ENCODE data around the gene CTBS.
A peak's percentile ranks its signal among the peaks of the same experiment; 100 is the strongest.
"Not testable (repeated sequence)": the region's sequence is repeated elsewhere in the genome, so short reads cannot be mapped to it uniquely, and the experiment has no call there.

CTBS gene, protein sequence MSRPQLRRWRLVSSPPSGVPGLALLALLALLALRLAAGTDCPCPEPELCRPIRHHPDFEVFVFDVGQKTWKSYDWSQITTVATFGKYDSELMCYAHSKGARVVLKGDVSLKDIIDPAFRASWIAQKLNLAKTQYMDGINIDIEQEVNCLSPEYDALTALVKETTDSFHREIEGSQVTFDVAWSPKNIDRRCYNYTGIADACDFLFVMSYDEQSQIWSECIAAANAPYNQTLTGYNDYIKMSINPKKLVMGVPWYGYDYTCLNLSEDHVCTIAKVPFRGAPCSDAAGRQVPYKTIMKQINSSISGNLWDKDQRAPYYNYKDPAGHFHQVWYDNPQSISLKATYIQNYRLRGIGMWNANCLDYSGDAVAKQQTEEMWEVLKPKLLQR

GRCh38 chr1:84573967-84574842 is at the start of gene CTBS:
Gene CTBS (minus strand): TSS chr1:84574440. CDS start chr1:84574415, 25 bp downstream.
- DNase-seq (ENCODE audit: low read depth, low spot score), result peak; percentile 85

- DNase-seq (ENCODE audit: low read depth, low spot score), result no peak
Measured at GRCh38 chr1:84621553-84621952, 47.3 kb upstream of the CTBS start.

DNA sequence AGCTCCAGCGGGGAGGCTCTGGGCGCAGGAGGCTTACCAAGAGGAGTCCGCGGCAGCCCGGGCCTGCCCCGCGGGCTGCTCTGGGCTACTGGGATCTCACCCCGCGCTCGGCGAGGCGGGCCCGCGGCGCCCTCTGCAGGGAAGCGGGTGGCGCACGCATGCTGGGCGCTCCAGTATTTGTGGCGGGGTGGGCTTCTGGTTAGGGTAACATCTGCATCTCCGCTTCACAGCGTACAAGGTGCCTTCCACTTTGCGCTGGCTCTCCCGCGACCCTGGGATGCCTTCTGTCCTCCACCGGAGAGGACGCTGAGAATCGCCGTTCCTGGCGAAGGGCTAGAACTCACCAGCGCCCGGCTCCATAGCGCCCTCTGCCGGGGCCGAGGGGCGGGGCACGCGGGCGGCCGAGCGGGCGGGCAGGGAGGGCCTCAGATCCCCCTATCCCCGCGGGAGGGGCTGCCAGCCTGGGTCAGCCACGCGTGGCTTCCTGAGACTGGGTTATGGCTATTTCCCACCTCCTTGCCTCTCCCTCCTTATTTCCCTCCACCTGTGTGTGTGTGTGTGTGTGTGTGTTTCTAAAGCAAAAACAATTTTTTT is 46.6 kb upstream of the CTBS start:
- DNase-seq (ENCODE audit: low read depth, low spot score), result peak; percentile 93

GRCh38 chr1:84619383-84620102 is 45.3 kb upstream of the CTBS start:
- DNase-seq (ENCODE audit: low read depth, low spot score), result no peak

- no peak for DNase-seq (ENCODE audit: low read depth, low spot score)
Measured at GRCh38 chr1:84617349-84617748, 43.1 kb upstream of the CTBS start.

DNA sequence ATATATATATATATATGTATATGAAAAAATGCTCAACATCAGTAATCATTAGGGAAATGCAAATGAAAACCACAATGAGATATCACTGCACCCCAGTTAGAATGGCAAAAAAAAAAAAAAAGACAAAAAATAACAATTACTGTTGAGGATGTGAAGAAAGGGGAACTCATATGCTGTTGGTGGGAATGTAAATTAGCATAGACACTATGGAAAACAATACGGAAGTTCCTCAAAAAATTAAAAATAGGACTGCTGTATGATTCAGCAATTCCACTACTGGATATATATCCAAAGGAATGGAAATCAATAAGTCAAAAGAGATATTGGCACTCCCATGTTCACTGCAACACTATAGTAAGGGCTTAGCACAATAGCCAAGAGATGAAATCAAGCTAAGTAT is 41.5 kb upstream of the CTBS start:
- DNase-seq (ENCODE audit: low read depth, low spot score), result no peak

DNA sequence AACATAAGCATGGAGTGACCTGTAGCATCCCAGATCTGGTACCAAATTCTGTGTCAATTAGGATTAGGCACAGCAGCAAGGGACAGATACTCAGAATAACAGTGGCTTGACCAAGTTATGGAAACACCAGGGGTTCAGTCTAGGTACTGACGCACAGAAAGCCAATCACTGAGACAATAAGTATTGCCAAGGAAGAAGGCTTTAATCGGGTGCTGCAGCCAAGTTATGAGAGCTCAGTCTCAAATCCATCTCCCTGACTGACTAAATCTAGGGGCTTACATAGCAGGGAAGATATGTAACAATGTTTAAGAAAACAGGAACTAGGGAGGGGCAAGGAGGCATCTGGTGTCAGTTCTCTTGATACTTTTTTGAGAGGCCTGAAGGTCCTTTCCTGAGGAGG is 39.6 kb upstream of the CTBS start:
- DNase-seq (ENCODE audit: low read depth, low spot score), result no peak

- DNase-seq (ENCODE audit: low read depth, low spot score), result no peak
Measured at GRCh38 chr1:84613026-84613425, 38.8 kb upstream of the CTBS start.

GRCh38 chr1:84611796-84612195 is 37.6 kb upstream of the CTBS start:
- peak; percentile 13 for DNase-seq (ENCODE audit: low read depth, low spot score)

GRCh38 chr1:84611091-84611490 is 36.9 kb upstream of the CTBS start:
- DNase-seq (ENCODE audit: low read depth, low spot score), result no peak

DNA sequence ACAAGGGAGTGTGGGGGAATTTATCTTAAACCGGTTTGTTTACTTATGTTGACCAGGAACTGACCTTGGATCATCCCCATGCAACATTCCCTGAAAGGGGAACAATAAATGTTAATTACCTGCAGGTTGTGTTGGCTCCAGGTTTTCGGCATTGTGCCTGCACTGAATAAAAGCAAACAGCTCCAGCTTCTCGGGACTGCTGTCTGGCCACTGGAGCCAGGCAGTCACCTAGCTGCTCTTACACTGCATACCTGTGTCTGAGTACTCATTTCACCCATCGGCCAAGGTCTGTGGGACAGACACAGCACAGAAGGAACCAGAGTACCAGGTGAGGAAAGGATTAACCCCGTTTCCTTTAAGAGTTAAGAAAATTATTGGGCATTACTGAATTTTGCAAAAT is 32.7 kb upstream of the CTBS start:
- DNase-seq (ENCODE audit: low read depth, low spot score), result no peak

DNA sequence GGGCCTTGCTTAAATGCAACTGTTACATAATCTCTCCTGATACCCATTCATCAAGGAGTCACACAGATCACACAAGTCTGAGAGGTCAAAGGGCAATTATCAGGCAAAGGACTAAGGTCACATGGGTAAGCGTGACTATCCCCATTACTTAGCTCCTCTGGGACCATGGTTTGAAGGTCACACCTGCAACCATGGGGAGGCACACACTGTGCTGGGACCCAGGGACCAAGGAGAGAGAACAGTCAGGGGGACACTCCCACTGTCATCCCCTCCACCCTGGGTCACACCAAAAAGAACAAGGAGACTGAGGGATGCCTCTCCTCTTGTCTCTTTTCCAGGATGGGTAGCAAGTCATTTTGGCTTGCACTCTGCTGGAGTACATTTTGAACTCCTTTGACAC is 30.9 kb upstream of the CTBS start:
- no peak for DNase-seq (ENCODE audit: low read depth, low spot score)

DNA sequence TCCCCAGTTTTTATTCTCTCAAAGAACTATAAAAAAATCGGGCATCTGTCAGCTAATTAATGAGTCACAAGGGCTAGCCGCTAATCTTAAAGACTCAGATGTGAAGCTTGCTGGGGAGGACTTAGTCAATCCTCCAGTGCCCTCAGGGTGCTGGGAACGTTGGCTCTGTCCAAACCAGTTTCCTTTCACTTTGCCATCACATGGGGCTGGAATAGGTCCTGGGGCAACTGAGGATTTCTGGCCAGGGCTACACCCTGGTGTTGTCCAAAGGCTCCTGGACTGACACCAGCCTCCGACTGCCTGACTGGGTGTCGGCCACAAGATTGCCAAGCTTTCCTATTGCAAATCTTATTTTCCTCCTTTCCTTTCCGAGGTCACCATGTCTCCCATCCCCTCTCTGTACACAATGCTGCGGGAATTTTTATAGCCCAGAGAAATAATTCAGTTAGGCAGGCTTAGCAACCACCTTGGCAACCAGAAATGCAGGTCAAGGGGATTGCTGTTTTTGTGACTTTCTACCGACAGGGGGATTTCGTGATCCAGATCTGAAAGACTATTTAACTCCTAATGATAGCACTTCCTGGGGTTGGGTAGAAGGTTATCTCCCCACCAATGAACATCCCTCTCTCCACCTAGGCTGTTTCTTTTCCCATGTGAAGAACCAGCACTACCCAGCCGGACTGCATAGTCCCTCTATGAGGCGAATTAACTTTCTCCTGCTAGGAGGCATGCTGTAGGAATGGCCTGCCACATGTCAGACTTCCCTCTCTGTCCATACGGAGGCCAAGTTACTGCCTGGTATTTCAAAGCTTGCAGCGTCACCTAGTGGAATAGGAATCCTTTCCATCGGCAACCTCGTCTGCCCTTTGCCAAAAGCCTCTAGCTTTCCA is 29.9 kb upstream of the CTBS start:
- DNase-seq (ENCODE audit: low read depth, low spot score), result peak; percentile 70

DNA sequence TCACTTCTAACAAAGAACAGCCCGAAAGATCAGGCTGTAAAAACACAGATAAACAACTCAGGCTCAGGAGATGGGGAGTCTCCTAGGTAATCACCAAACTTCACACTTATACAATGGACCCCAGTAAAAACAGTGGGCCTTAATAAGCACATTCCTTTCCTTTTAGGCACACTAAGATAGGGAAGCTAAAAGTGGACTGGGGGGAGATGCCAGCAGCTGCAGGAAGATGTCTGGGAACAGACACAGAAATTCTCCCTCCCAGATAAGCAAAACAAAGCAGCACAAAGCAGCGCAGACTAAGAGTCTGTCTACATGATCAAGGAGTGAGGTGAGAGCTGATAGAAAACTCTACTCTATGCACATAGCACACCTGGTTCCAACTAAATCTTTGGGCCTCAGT is 29.0 kb upstream of the CTBS start:
- peak; percentile 27 for DNase-seq (ENCODE audit: low read depth, low spot score)

DNA sequence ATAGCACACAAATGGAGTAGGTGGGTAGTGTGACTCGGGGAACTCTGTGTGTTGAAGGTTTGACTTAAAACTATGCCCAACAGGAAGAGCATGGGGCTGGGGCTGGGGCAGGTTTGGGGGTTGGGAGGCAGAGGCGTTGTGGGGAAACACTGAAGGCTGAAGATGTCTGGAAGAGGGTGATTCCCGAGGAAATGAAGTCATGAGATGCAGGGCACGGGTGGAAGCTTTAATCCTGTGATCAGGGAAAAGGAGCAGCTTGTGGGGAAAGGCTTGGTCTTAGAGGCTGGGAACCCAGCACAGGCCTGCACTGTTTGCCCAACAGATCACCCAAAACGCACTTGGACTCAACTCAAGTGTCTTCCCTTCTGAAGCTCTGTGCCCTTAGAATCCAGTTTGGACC is 26.6 kb upstream of the CTBS start:
- DNase-seq (ENCODE audit: low read depth, low spot score), result no peak

DNA sequence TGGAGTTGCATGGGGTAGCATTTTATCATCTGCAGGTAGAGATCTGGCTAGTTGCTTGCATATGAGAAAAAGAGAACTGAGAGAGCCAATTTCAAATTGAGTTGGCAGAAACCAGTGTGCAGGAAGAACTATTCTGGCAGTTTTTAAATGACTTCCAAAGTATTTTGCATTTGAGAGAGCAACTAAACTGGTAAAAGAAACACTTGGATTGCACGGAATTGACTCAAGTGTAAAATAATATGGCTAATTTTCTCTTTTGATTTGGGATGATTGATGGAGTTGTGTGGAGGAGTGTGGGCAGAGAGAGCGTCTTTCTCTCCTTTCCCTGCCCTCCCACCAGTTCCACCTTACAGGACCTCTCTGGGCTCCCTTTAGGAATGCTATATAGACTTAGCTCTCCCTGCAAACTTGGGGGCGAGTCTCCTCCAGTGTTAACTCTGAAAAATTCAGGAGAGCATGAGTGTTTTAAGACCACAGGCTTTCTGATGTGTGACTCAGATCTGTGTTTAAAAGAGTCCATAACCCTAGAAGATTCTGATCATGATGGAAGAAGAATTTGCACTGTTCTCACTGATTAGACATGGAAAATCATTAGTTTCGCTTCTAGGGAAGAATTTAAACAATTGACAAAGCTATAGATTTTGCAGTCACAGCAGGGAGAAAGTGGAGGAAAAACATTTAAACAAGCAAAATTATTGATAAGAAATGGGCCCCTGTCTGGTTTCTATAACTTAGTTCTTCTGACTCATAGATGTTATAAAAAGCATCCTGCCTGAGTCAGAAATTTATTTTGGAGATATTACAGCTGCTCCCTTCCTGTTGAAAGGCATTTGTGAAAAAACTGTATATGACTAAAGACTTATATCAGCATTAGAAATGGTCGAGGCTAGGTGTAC is 24.9 kb upstream of the CTBS start:
- DNase-seq (ENCODE audit: low read depth, low spot score), result no peak

GRCh38 chr1:84598418-84598817 is 24.2 kb upstream of the CTBS start:
- no peak for DNase-seq (ENCODE audit: low read depth, low spot score)

- no peak for DNase-seq (ENCODE audit: low read depth, low spot score)
Measured at GRCh38 chr1:84597011-84597410, 22.8 kb upstream of the CTBS start.

- DNase-seq (ENCODE audit: low read depth, low spot score), result not testable (repeated sequence)
Measured at GRCh38 chr1:84594959-84595358, 20.7 kb upstream of the CTBS start.

DNA sequence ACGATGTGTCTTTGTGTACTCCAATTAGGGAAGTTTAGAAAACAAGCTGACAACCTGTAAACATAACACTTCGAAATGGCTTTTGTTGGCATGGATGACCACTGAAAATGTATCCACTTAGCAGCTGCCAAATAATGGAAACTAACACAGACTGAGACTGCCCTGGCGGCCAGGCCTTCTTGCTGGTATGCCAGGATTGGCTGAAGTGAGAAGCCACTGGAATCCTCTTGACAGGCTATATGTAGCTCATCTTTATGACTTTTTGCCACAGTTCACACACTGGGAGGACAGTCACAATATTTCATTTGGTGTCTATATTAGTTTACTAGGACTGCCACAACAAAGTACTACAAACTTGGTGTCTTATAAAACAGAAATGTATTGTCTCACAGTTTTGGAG is 12.9 kb upstream of the CTBS start:
- no peak for DNase-seq (ENCODE audit: low read depth, low spot score)

Data from ELF-1 (cell line).